Measurements from ENCODE around the gene TULP4. TPM values are rescaled to one million over a fixed set of nuclear protein-coding genes. Genes with fewer than 3 reads are reported as not detected.

The TULP4 gene
- total RNA-seq, 6 experiments from 2014 or later: 27.0 to 42.4 (median 32.3) TPM

DNA sequence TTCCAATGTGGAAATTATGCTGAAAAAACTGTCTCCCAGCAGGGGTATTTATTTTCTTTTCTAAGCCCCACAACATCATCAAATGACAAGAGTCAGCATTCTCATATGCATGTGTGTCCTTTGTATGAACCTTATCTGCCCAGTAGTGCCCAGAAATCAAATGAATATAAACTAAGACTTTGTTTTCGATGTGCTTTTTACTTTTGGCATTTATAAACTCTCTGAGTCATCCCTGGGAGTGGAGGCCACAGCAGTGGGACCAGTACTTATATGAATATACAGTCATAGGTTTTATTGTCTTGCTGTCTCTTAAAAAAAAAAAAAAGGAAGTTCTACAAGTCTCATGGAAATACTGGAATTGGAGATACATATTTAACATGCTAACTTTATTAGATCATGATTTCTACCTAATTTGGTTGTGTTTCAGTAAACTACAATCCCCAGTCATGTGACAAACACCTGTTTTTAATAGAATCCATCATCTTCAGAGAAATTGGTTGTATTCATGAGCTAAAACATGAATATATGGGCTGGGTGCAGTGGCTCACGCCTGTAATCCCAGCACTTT is 148.4 kb downstream of the TULP4 start:
- no peaks in the 10 kb centered on the region for H3K9me3 ChIP-seq
- ATAC-seq: no peak
- H3K27me3 ChIP-seq: no peaks in the 10 kb centered on the region
- peaks cover 0 to 3% (median 0%) of the 10 kb centered on the region in 4 donors for H3K36me3 ChIP-seq
- TF ChIP-seq CTCF (IDR thresholded peaks at IDR 0.05) (no peak), POLR2A (IDR thresholded peaks at IDR 0.05) (no peak)
- 87% methylated on average over 2 of the region's 2 CpGs for WGBS (ENCODE audit: insufficient coverage, low coverage, low lambda C conversion rate, missing lambda C conversion rate)
- H3K4me3 ChIP-seq: no peak overlapping the region
- intact Hi-C loops (cut with DNase I): no loop called here
- no peak for DNase-seq
- H3K4me1 ChIP-seq: no peaks in the 10 kb centered on the region
- H3K27ac ChIP-seq: no peak overlapping the region

DNA sequence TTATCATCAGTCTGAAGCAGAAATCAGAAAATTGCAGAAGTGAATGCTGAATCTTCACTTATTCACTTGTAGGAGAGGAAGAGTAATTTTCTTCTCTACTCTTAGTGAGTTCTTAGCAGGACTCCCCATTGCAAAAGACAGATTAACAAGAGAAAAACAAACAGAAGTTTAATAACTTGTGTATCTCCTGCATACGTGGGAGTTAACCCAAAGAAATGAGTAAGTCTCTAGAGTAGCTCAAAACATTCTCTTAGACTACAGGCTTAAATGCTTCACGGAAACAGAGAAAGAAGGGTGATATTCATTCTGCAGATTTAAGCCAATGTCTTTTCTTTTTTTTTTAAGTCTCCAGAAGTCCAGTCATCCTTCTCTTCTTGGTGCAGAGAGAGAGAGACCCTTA is 149.7 kb downstream of the TULP4 start:
- Histone ChIP-seq H3K4me1 (no peaks in the 10 kb centered on the region), H3K36me3 (peaks cover 0 to 3% (median 0%) of the 10 kb centered on the region in 4 donors), H3K9me3 (no peaks in the 10 kb centered on the region), H3K27ac (no peak overlapping the region), H3K27me3 (no peaks in the 10 kb centered on the region), H3K4me3 (no peak overlapping the region)
- DNase-seq: no peak
- WGBS (ENCODE audit: insufficient coverage, low coverage, low lambda C conversion rate, missing lambda C conversion rate): 77% methylated on average over 2 of the region's 2 CpGs
- intact Hi-C loops (cut with DNase I): no loop called here
- no peak for ATAC-seq
- TF ChIP-seq CTCF (IDR thresholded peaks at IDR 0.05) (no peak), POLR2A (IDR thresholded peaks at IDR 0.05) (no peak)

- 90% methylated on average over 6 of the region's 9 CpGs for WGBS (ENCODE audit: insufficient coverage, low coverage, low lambda C conversion rate, missing lambda C conversion rate)
- Histone ChIP-seq H3K4me1 (no peaks in the 10 kb centered on the region), H3K27me3 (no peaks in the 10 kb centered on the region), H3K36me3 (no peaks in the 10 kb centered on the region), H3K4me3 (no peak overlapping the region), H3K9me3 (no peaks in the 10 kb centered on the region), H3K27ac (no peak overlapping the region)
- no peak for ATAC-seq
- intact Hi-C loops (cut with DNase I): no loop called here
- TF ChIP-seq POLR2A (IDR thresholded peaks at IDR 0.05): no peak
- no peak for DNase-seq
These were observed 152.2 kb downstream of the TULP4 start for GRCh38 chr6:158464483-158464882.

DNA sequence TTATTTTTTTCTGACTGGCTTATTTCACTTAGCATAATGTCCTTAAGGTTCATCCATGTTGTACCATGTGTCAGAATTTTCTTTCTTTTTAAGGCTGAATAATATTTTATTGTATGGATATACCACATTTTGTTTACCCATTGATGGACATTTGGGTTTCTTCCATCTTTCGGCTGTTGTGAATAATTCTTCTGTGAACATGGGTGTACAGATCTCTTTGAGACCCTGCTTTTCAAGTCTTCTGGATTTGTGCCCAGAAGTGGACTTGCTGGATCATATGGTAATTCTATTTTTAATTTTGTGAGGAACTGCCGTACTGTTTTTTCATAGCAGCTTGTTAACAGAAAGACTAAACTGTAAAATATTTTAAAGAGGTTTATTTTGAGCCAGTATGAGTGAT is 153.0 kb downstream of the TULP4 start:
- TF ChIP-seq CTCF (IDR thresholded peaks at IDR 0.05): no peak
- TF ChIP-seq POLR2A (IDR thresholded peaks at IDR 0.05): no peak
- no peak overlapping the region for H3K27ac ChIP-seq
- no peak for ATAC-seq
- no peaks in the 10 kb centered on the region for H3K9me3 ChIP-seq
- H3K4me1 ChIP-seq: no peaks in the 10 kb centered on the region
- H3K36me3 ChIP-seq: no peaks in the 10 kb centered on the region
- DNase-seq: no peak
- intact Hi-C loops (cut with DNase I): no loop called here
- H3K4me3 ChIP-seq: no peak overlapping the region
- no peaks in the 10 kb centered on the region for H3K27me3 ChIP-seq
- WGBS (ENCODE audit: insufficient coverage, low coverage, low lambda C conversion rate, missing lambda C conversion rate): 100% methylated on average over 2 of the region's 2 CpGs

DNA sequence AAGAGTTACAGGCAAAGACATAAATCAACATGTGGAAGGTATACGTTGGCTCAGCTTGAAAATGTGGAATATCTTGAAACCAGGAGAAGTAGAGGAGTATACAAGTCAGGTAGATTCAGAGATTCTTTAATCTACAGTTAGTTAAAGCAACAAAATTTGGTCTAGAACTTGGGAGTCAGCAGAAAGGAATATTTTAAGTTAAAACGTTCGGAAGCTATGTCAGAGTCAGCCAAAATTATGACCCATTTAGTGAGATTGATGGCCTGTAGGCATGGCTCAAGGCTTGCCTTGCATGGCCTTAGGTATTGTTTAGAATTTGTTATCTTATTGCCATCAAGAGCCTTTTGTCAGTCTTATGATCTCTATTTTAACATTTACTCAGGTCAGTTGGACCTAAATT is 153.5 kb downstream of the TULP4 start:
- intact Hi-C loops (cut with DNase I): no loop called here
- DNase-seq (no peak), ATAC-seq (no peak)
- Histone ChIP-seq H3K27me3 (no peaks in the 10 kb centered on the region), H3K36me3 (no peaks in the 10 kb centered on the region), H3K27ac (no peak overlapping the region), H3K4me3 (no peak overlapping the region), H3K9me3 (no peaks in the 10 kb centered on the region), H3K4me1 (no peaks in the 10 kb centered on the region)
- 90% methylated on average over 3 of the region's 3 CpGs for WGBS (ENCODE audit: insufficient coverage, low coverage, low lambda C conversion rate, missing lambda C conversion rate)
- TF ChIP-seq CTCF (IDR thresholded peaks at IDR 0.05): no peak
- no peak for TF ChIP-seq POLR2A (IDR thresholded peaks at IDR 0.05)
